Fibroblast of lung (primary cell): ENCODE data around the gene STK11. TPM values are rescaled to one million over a fixed set of nuclear protein-coding genes. Genes with fewer than 3 reads are reported as not detected.

Experiments
- DNase-seq, 2 donors: peaks; one replicate each; pipeline versions ENCODE4 v3.0.0 to v3.0.0-alpha.2; 2010; ENCODE audit warnings: low read depth in 2 of 2
- H2AFZ ChIP-seq: 2 replicates; pipeline ENCODE4 v1.5.1; 2012; ENCODE audit warnings: low read length, control low read depth, inconsistent platforms
- H3K27ac ChIP-seq: 2 replicates; pipeline ENCODE4 v1.5.1; 2011; ENCODE audit warnings: low read length, control low read depth; ENCODE audit not compliant: insufficient read depth
- H3K27me3 ChIP-seq: 2 replicates; pipeline ENCODE4 v1.5.1; 2011; ENCODE audit warnings: mild to moderate bottlenecking, low read length; ENCODE audit not compliant: control insufficient read depth, insufficient read depth
- H3K36me3 ChIP-seq: 2 replicates; pipeline ENCODE4 v1.5.1; 2011; ENCODE audit warnings: low read length; ENCODE audit not compliant: control insufficient read depth, insufficient read depth
- H3K4me1 ChIP-seq: 2 replicates; pipeline ENCODE4 v1.5.1; 2011; ENCODE audit warnings: low read length; ENCODE audit not compliant: control insufficient read depth, insufficient read depth; ENCODE audit errors: extremely low read depth
- H3K4me2 ChIP-seq: 2 replicates; pipeline ENCODE4 v1.5.1; 2011; ENCODE audit warnings: low read length, control low read depth; ENCODE audit not compliant: insufficient read depth; ENCODE audit errors: extremely low read depth
- H3K4me3 ChIP-seq, 4 experiments: fragments of 200-600 bp in 1 of 4; sonication (generic) in 1 of 4; replicated peaks in 1 of 4; 2 replicates each; pipeline ENCODE4 v1.5.1; 2011 to 2016; ENCODE audit warnings: low read length in 4 of 4, low read depth in 3 of 4, mild to moderate bottlenecking in 3 of 4, control low read depth in 2 of 4, inconsistent platforms in 1 of 4, mixed read lengths in 1 of 4; ENCODE audit not compliant: insufficient read depth in 1 of 4; ENCODE audit errors: control extremely low read depth in 1 of 4
- H3K79me2 ChIP-seq: 2 replicates; pipeline ENCODE4 v1.5.1; 2012; ENCODE audit warnings: mild to moderate bottlenecking, low read length, inconsistent platforms; ENCODE audit not compliant: control insufficient read depth, insufficient read depth
- H3K9ac ChIP-seq: 2 replicates; pipeline ENCODE4 v1.5.1; 2011; ENCODE audit warnings: mild to moderate bottlenecking, low read length, control low read depth; ENCODE audit not compliant: insufficient read depth
- H3K9me3 ChIP-seq: 2 replicates; pipeline ENCODE4 v1.5.1; 2012; ENCODE audit warnings: low read depth, low read length; ENCODE audit not compliant: control insufficient read depth, insufficient read depth
- H4K20me1 ChIP-seq: 2 replicates; pipeline ENCODE4 v1.5.1; 2011; ENCODE audit warnings: low read length; ENCODE audit not compliant: control insufficient read depth, insufficient read depth; ENCODE audit errors: extremely low read depth
- CTCF ChIP-seq, 2 donors: IDR thresholded peaks in 1 of 2; conservative IDR thresholded peaks in 1 of 2; 1 replicate in 1 of 2; 2 replicates in 1 of 2; pipeline ENCODE4 v1.5.1; 2011 to 2012; ENCODE audit warnings: low read length in 2 of 2, control low read depth in 1 of 2, inconsistent platforms in 1 of 2, low read depth in 1 of 2, mild to moderate bottlenecking in 1 of 2
- EZH2 ChIP-seq: IDR thresholded peaks from 2 replicates; pipeline ENCODE4 v1.5.1; 2012; ENCODE audit warnings: low read length, control low read depth, mild to moderate bottlenecking; ENCODE audit errors: missing control alignments
- polyA plus RNA-seq, 2 donors: library from polyadenylated mRNA; depleted of rRNA in 1 of 2; stranded (reverse) in 1 of 2; unstranded in 1 of 2; fragments of >200 nt; gene quantifications; 2 replicates each; pipeline ENCODE4 v1.2.1, GENCODE V29; 2011 to 2012; ENCODE audit warnings: missing spikeins in 1 of 2
- total RNA-seq: library from RNA; depleted of rRNA; stranded (reverse); fragments of >200 nt; gene quantifications from 2 replicates; pipeline ENCODE4 v1.2.1, GENCODE V29; 2014

The STK11 gene
- total and polyA plus RNA-seq, 2 donors (not counting 1 experiment from before 2014, with no cell fraction given), result 23.7 to 96.6 TPM

- Histone ChIP-seq H3K27ac (peak within 1 kb of the TSS; percentile 92), H3K4me1 (peaks cover 34% of the 10 kb centered on the region), H4K20me1 (no peaks in the 10 kb centered on the region), H3K9ac (peak within 1 kb of the TSS; percentile 85), H3K4me3 (peak within 1 kb of the TSS; percentile 52 to 72 (median 63)), H3K36me3 (peaks cover 52% of the 10 kb centered on the region), H2AFZ (no peak within 1 kb of the TSS), H3K27me3 (no peaks in the 10 kb centered on the region), H3K79me2 (peaks cover 51% of the 10 kb centered on the region), H3K9me3 (no peaks in the 10 kb centered on the region), H3K4me2 (peak within 1 kb of the TSS; percentile 93)
- no peak for TF ChIP-seq EZH2
- TF ChIP-seq CTCF (conservative IDR thresholded peaks at IDR 0.05 in 1 of 2, IDR thresholded peaks at IDR 0.05 in 1 of 2; ENCODE audit: low read depth in 1 of 2, low read length in 2 of 2), result no peak
- DNase-seq, result peak; percentile 96 to 97
Observed at GRCh38 chr19:1275260-1275975, 69.8 kb downstream of the STK11 start, which contains the start of gene FAM174C. TSS of gene FAM174C (plus strand) at chr19:1275530. CDS start at chr19:1275550, 20 bp downstream.

- no peaks in the 10 kb centered on the region for H3K27me3 ChIP-seq
- peak overlapping the region; percentile 85 for H3K9ac ChIP-seq
- TF ChIP-seq EZH2 (no peak), CTCF (conservative IDR thresholded peaks at IDR 0.05 in 1 of 2, IDR thresholded peaks at IDR 0.05 in 1 of 2; ENCODE audit: low read depth in 1 of 2, low read length in 2 of 2) (no peak)
- H2AFZ ChIP-seq, result no peak overlapping the region
- peaks cover 28% of the 10 kb centered on the region for H3K4me1 ChIP-seq
- peak overlapping the region; percentile 92 for H3K27ac ChIP-seq
- DNase-seq, result no peak
- H4K20me1 ChIP-seq, result no peaks in the 10 kb centered on the region
- H3K79me2 ChIP-seq, result peaks cover 44% of the 10 kb centered on the region
- H3K4me3 ChIP-seq, result peak overlapping the region; percentile 52 to 72 (median 63)
- peak overlapping the region; percentile 93 for H3K4me2 ChIP-seq
- peaks cover 49% of the 10 kb centered on the region for H3K36me3 ChIP-seq
- no peaks in the 10 kb centered on the region for H3K9me3 ChIP-seq
Observed at GRCh38 chr19:1275976-1276627, 70.5 kb downstream of the STK11 start.

GRCh38 chr19:1276628-1277022 lies 71.0 kb downstream of the STK11 start:
- Histone ChIP-seq H3K27ac (peak overlapping the region; percentile 92), H3K9me3 (no peaks in the 10 kb centered on the region), H2AFZ (no peak overlapping the region), H3K4me1 (peaks cover 24% of the 10 kb centered on the region), H4K20me1 (no peaks in the 10 kb centered on the region), H3K27me3 (no peaks in the 10 kb centered on the region), H3K36me3 (peaks cover 44% of the 10 kb centered on the region), H3K79me2 (peaks cover 39% of the 10 kb centered on the region), H3K4me3 (peak overlapping the region in 3 of 4 experiments; percentile 60 to 72 (median 66)), H3K4me2 (peak overlapping the region; percentile 93), H3K9ac (peak overlapping the region; percentile 85)
- TF ChIP-seq CTCF (conservative IDR thresholded peaks at IDR 0.05 in 1 of 2, IDR thresholded peaks at IDR 0.05 in 1 of 2; ENCODE audit: low read depth in 1 of 2, low read length in 2 of 2), result no peak
- TF ChIP-seq EZH2, result no peak
- no peak for DNase-seq
